ENCODE data around the gene ZNF804B. TPM values are rescaled to one million over a fixed set of nuclear protein-coding genes. Genes with fewer than 3 reads are reported as not detected.

The ZNF804B gene
- total and polyA plus RNA-seq, 2 of the 4 experiments (the other 2 are of a cell fraction) = not detected

DNA sequence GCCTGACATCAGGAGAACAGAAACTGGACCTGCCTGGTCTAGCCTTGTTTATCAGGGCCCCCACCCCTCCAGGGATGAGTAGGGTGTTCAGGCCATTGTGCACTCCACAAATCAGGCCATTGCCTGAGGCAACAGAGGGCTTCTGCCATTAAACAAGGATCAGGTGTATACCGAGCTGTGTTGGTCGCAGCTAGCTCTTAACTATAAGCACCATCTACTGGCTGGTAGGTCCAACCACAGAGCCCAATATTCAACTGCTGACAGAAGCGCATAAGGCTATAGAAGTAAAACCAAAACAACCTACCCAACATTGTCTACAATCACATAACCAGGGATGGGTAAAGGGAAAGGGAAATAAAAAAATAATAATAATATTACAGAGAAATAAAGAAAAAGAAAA, 487.7 kb downstream of the ZNF804B start:
- no CpG with 5 or more reads among the region's 3 CpGs for WGBS, 2 experiments (ENCODE audit: extremely low coverage in 2 of 2, insufficient read length in 1 of 2)

More for the DNA sequence above, 487.7 kb downstream of the ZNF804B start:
- TF ChIP-seq MAFK (IDR thresholded peaks at IDR 0.05; ENCODE audit: low read depth, low read length) = no peak
- no peak for TF ChIP-seq MAZ (IDR thresholded peaks at IDR 0.05; ENCODE audit: borderline replicate concordance, low read depth, low read length)
- TF ChIP-seq USF2 (IDR thresholded peaks at IDR 0.05; ENCODE audit: low read depth, low read length) = no peak
- TF ChIP-seq POLR2A (IDR thresholded peaks at IDR 0.05; ENCODE audit: low read depth, low read length) = no peak
- no TSS peak for BruUV-seq (replicated peaks)
- Histone ChIP-seq H2AK9ac (replicated peaks; ENCODE audit: low read depth, low read length, poor library complexity) (no peak overlapping the region), H4K8ac (ENCODE audit: low read depth in 2 of 2, low read length in 2 of 2) (no peak overlapping the region), H3K14ac (replicated peaks; ENCODE audit: low read depth, low read length) (no peak overlapping the region), H2AFZ (replicated peaks; ENCODE audit: low read length, poor library complexity) (no peak overlapping the region), H2BK15ac (ENCODE audit: low read depth, low read length) (no peak overlapping the region), H3K18ac (ENCODE audit: low read depth, low read length) (no peak overlapping the region), H3K27ac (ENCODE audit: insufficient read depth, low read length) (no peak overlapping the region), H2BK120ac (ENCODE audit: low read depth, low read length) (no peak overlapping the region), H3K79me1 (ENCODE audit: low read depth in 1 of 2, low read length in 2 of 2) (no peaks in the 10 kb centered on the region), H3K27me3 (ENCODE audit: control insufficient read depth, insufficient read depth, low read length) (no peaks in the 10 kb centered on the region), H2AK5ac (ENCODE audit: low read depth, low read length) (no peak overlapping the region), H2BK20ac (ENCODE audit: low read depth, low read length) (no peak overlapping the region), H4K20me1 (ENCODE audit: insufficient read depth, low read length) (no peaks in the 10 kb centered on the region), H3K4me3 (ENCODE audit: insufficient read depth, low read depth, low read length) (no peak overlapping the region), H2BK5ac (ENCODE audit: low read depth, low read length, poor library complexity, severe bottlenecking) (no peak overlapping the region), H3K4ac (ENCODE audit: low read depth, low read length) (no peak overlapping the region), H3K23ac (ENCODE audit: low read depth, low read length) (no peak overlapping the region), H3K4me1 (ENCODE audit: control insufficient read depth, insufficient read depth, low read length) (no peaks in the 10 kb centered on the region), H3K36me3 (ENCODE audit: control insufficient read depth, insufficient read depth, low read length) (no peaks in the 10 kb centered on the region), H3K56ac (ENCODE audit: extremely low read depth, insufficient read depth, low read length) (no peak overlapping the region), H4K5ac (ENCODE audit: low read depth, low read length) (no peak overlapping the region), H3K9me3 (ENCODE audit: control insufficient read depth, insufficient read depth, low read length) (peaks cover 17% of the 10 kb centered on the region), H3K4me2 (ENCODE audit: low read depth, low read length) (no peak overlapping the region), H3K9ac (ENCODE audit: low read depth, low read length) (no peak overlapping the region), H4K91ac (ENCODE audit: insufficient read depth, low read depth, low read length) (no peak overlapping the region), H3K9me1 (ENCODE audit: insufficient read depth, low read length) (no peaks in the 10 kb centered on the region)
- in situ Hi-C loops (cut with MboI; ENCODE audit: low sequenced_read_pairs) (no loop called here), intact Hi-C loops (cut with micrococcal nuclease) (no loop called here), dilution Hi-C loops (cut with HindIII; ENCODE audit: low sequenced_read_pairs, unreplicated experiment) (no loop called here)
- DNase-seq (no peak), ATAC-seq (ENCODE audit: low read depth) (no peak)
- POLR2A ChIA-PET (ENCODE audit: unreplicated experiment) = no interaction called here
- CTCF ChIA-PET = no interaction called here
